CD14-positive monocyte (primary cell): ENCODE measurements around the gene GRIP1. TPM values are rescaled to one million over a fixed set of nuclear protein-coding genes. Genes with fewer than 3 reads are reported as not detected.

ENCODE experiments used
- DNase-seq, 3 donors: peaks; one replicate each; pipeline ENCODE4 v3.0.0-alpha.2; 2011 to 2022
- H2AFZ ChIP-seq: 2 replicates; pipeline ENCODE4 v1.6.0; 2012; ENCODE audit warnings: mild to moderate bottlenecking, low read depth, low read length, inconsistent platforms; ENCODE audit not compliant: insufficient read depth, poor library complexity, severe bottlenecking
- H3K27ac ChIP-seq, 2 donors: 1 replicate in 1 of 2; 2 replicates in 1 of 2; pipeline ENCODE4 v1.5.1; 2012 to 2013; ENCODE audit warnings: low read length in 2 of 2, control low read depth in 1 of 2, inconsistent platforms in 1 of 2, low read depth in 1 of 2, mild to moderate bottlenecking in 1 of 2
- H3K27me3 ChIP-seq, 2 donors: one replicate each; pipeline versions ENCODE4 v1.6.0 to v1.6.1; 2011 to 2013; ENCODE audit warnings: low read length in 2 of 2; ENCODE audit not compliant: control insufficient read depth in 2 of 2, insufficient read depth in 2 of 2
- H3K36me3 ChIP-seq, 2 donors: replicated peaks in 1 of 2; 1 replicate in 1 of 2; 2 replicates in 1 of 2; pipeline versions ENCODE4 v1.5.1 to v1.6.1; 2012 to 2013; ENCODE audit warnings: low read length in 2 of 2, control low read depth in 1 of 2, inconsistent platforms in 1 of 2, mild to moderate bottlenecking in 1 of 2; ENCODE audit not compliant: insufficient read depth in 2 of 2, control insufficient read depth in 1 of 2
- H3K4me1 ChIP-seq, 2 donors: 1 replicate in 1 of 2; 2 replicates in 1 of 2; pipeline versions ENCODE4 v1.5.1 to v1.6.1; 2012 to 2013; ENCODE audit warnings: low read length in 2 of 2, control low read depth in 1 of 2, inconsistent platforms in 1 of 2, mild to moderate bottlenecking in 1 of 2, moderate library complexity in 1 of 2; ENCODE audit not compliant: insufficient read depth in 2 of 2, control insufficient read depth in 1 of 2
- H3K4me2 ChIP-seq: replicated peaks from 2 replicates; pipeline ENCODE3; 2012; ENCODE audit warnings: low read length, moderate library complexity, mild to moderate bottlenecking; ENCODE audit not compliant: poor library complexity, severe bottlenecking; ENCODE audit errors: extremely low read depth
- H3K4me3 ChIP-seq, 3 experiments: fragments of 200-600 bp in 1 of 3; sonication (generic) in 1 of 3; replicated peaks in 1 of 3; 1 replicate in 2 of 3; 2 replicates in 1 of 3; pipeline ENCODE4 v1.5.1; 2011 to 2013; ENCODE audit warnings: low read length in 3 of 3, mild to moderate bottlenecking in 3 of 3, control low read depth in 2 of 3, low read depth in 2 of 3, inconsistent platforms in 1 of 3, moderate library complexity in 1 of 3
- H3K79me2 ChIP-seq: 2 replicates; pipeline ENCODE4 v1.6.0; 2012; ENCODE audit warnings: mild to moderate bottlenecking, control low read depth, inconsistent platforms, low read length, moderate library complexity; ENCODE audit not compliant: insufficient read depth
- H3K9ac ChIP-seq: 2 replicates; pipeline ENCODE4 v1.6.0; 2017; ENCODE audit warnings: low read length, mild to moderate bottlenecking; ENCODE audit not compliant: insufficient read depth, poor library complexity, severe bottlenecking
- H3K9me3 ChIP-seq, 2 donors: replicated peaks in 1 of 2; 1 replicate in 1 of 2; 2 replicates in 1 of 2; pipeline versions ENCODE4 v1.5.1 to v1.6.1; 2012 to 2013; ENCODE audit warnings: low read length in 2 of 2, control low read depth in 1 of 2; ENCODE audit not compliant: control insufficient read depth in 1 of 2, insufficient read depth in 1 of 2
- H4K20me1 ChIP-seq: 2 replicates; pipeline ENCODE4 v1.6.0; 2012; ENCODE audit warnings: mild to moderate bottlenecking, low read length, control low read depth, moderate library complexity; ENCODE audit not compliant: insufficient read depth
- H3K27ac Mint-ChIP-seq, 7 donors: one replicate each; pipeline ENCODE4 v1.8.0; 2020; ENCODE audit warnings: mild to moderate bottlenecking in 7 of 7, mixed read lengths in 7 of 7, moderate library complexity in 6 of 7, inconsistent platforms in 2 of 7
- H3K27me3 Mint-ChIP-seq, 3 donors: one replicate each; pipeline ENCODE4 v1.8.0; 2021 to 2022; ENCODE audit warnings: low read depth in 3 of 3, mild to moderate bottlenecking in 3 of 3, mixed read lengths in 3 of 3, moderate library complexity in 3 of 3, inconsistent platforms in 1 of 3
- H3K36me3 Mint-ChIP-seq, 2 donors: one replicate each; pipeline ENCODE4 v1.8.0; 2020; ENCODE audit warnings: mixed read lengths in 2 of 2, inconsistent platforms in 1 of 2, mild to moderate bottlenecking in 1 of 2
- H3K4me1 Mint-ChIP-seq: one replicate; pipeline ENCODE4 v1.8.0; 2020; ENCODE audit warnings: mild to moderate bottlenecking, mixed read lengths
- H3K4me3 Mint-ChIP-seq, 2 donors: one replicate each; pipeline ENCODE4 v1.8.0; 2020; ENCODE audit warnings: mild to moderate bottlenecking in 2 of 2, mixed read lengths in 2 of 2, moderate library complexity in 1 of 2
- H3K9me3 Mint-ChIP-seq, 7 donors: one replicate each; pipeline ENCODE4 v1.8.0; 2020 to 2022; ENCODE audit warnings: mixed read lengths in 7 of 7, mild to moderate bottlenecking in 6 of 7, moderate library complexity in 6 of 7, inconsistent platforms in 2 of 7
- CTCF ChIP-seq: fragments of 200-600 bp; IDR thresholded peaks from one replicate; pipeline ENCODE4 v1.8.0; 2022; ENCODE audit warnings: antibody characterized with exemption, mild to moderate bottlenecking
- WGBS: methylation state at CpG from one replicate; pipeline ENCODE4 v1.1.5; 2013; ENCODE audit warnings: missing lambda C conversion rate; ENCODE audit not compliant: insufficient coverage; 5-methylcytosine and 5-hydroxymethylcytosine counted together
- intact Hi-C, 2 donors: fragments of 100-400 bp; cut with micrococcal nuclease; formaldehyde crosslinking; loops; one replicate each; pipeline versions ENCODE4 v1.15.0 to v1.15.1; 2023
- polyA plus RNA-seq, 3 donors: library from polyadenylated mRNA; depleted of rRNA in 1 of 3; unstranded in 2 of 3; stranded (reverse) in 1 of 3; fragments of 300-500 nt in 2 of 3; fragments of >200 nt in 1 of 3; fragmentation: Illumina TruSeq in 2 of 3; gene quantifications; 1 replicate in 2 of 3; 2 replicates in 1 of 3; pipeline ENCODE4 v1.2.3, GENCODE V29; 2012 to 2021

The GRIP1 gene
- polyA plus RNA-seq, 3 donors: 0.21 TPM; not detected in 2

GRCh38 chr12:66446276-66446675, 232.6 kb downstream of the GRIP1 start:
- no peak for DNase-seq
- H3K4me1 ChIP-seq: no peaks in the 10 kb centered on the region
- intact Hi-C loops: no loop called here
- H3K27ac ChIP-seq: no peak overlapping the region
- no peaks in the 10 kb centered on the region for H4K20me1 ChIP-seq
- Mint-ChIP-seq H3K4me3 (no peak overlapping the region), H3K9me3 (peaks cover 0 to 2% (median 0%) of the 10 kb centered on the region in 7 donors), H3K27me3 (no peaks in the 10 kb centered on the region), H3K36me3 (no peaks in the 10 kb centered on the region), H3K27ac (no peak overlapping the region), H3K4me1 (no peaks in the 10 kb centered on the region)
- no peak for TF ChIP-seq CTCF
- no peaks in the 10 kb centered on the region for H3K9me3 ChIP-seq
- H3K36me3 ChIP-seq: no peaks in the 10 kb centered on the region
- 100% methylated on average over 2 of the region's 2 CpGs for WGBS
- H3K9ac ChIP-seq: no peak overlapping the region
- no peak overlapping the region for H2AFZ ChIP-seq
- no peak overlapping the region for H3K4me3 ChIP-seq
- no peaks in the 10 kb centered on the region for H3K27me3 ChIP-seq
- no peak overlapping the region for H3K4me2 ChIP-seq
- H3K79me2 ChIP-seq: no peaks in the 10 kb centered on the region

GRCh38 chr12:66441905-66442559, 236.8 kb downstream of the GRIP1 start:
- H2AFZ ChIP-seq: no peak overlapping the region
- H3K36me3 ChIP-seq: no peaks in the 10 kb centered on the region
- H3K27ac ChIP-seq: no peak overlapping the region
- H3K4me3 Mint-ChIP-seq: no peak overlapping the region
- H3K4me2 ChIP-seq: no peak overlapping the region
- no peaks in the 10 kb centered on the region for H3K9me3 ChIP-seq
- no peaks in the 10 kb centered on the region for H3K36me3 Mint-ChIP-seq
- intact Hi-C loops: no loop called here
- H3K27ac Mint-ChIP-seq: no peak overlapping the region
- no peaks in the 10 kb centered on the region for H3K27me3 Mint-ChIP-seq
- H3K4me3 ChIP-seq: no peak overlapping the region
- no peaks in the 10 kb centered on the region for H3K9me3 Mint-ChIP-seq
- no peak for TF ChIP-seq CTCF
- WGBS: 95% methylated on average over 4 of the region's 6 CpGs
- DNase-seq: no peak
- no peak overlapping the region for H3K9ac ChIP-seq
- no peaks in the 10 kb centered on the region for H3K4me1 ChIP-seq
- H4K20me1 ChIP-seq: no peaks in the 10 kb centered on the region
- no peaks in the 10 kb centered on the region for H3K79me2 ChIP-seq
- H3K4me1 Mint-ChIP-seq: no peaks in the 10 kb centered on the region
- H3K27me3 ChIP-seq: no peaks in the 10 kb centered on the region
